HepG2 (cell line): ENCODE data around the gene ACSBG1. TPM values are rescaled to one million over a fixed set of nuclear protein-coding genes. Genes with fewer than 3 reads are reported as not detected.

Source experiments
- ATAC-seq: fragments of 200-7000 bp; cut with Tn5 transposase; 3 replicates; pipeline ENCODE4 v1.9.1; 2020; ENCODE audit warnings: mild to moderate bottlenecking, moderate library complexity
- BruUV-seq: library from RNA; stranded (reverse); fragments of 400-500 nt; replicated peaks from 2 replicates; lab custom pipeline; 2021; lab: Mats Ljungman, UMichigan
- CTCF ChIA-PET: fragments of 300-600 bp; formaldehyde crosslinking; extraction: SDS; loops from one replicate; lab custom pipeline; 2021; ENCODE audit warnings: low total read pairs, inconsistent platforms, low intra/inter-chr PET ratio; lab: Yijun Ruan, JAX
- POLR2A ChIA-PET: fragments of 350-600 bp; sonication (Branson Sonifier 250); formaldehyde crosslinking; loops from one replicate; lab custom pipeline; 2020; ENCODE audit warnings: antibody characterized with exemption, inconsistent platforms; lab: Yijun Ruan, JAX
- DNase-seq: peaks from one replicate; pipeline ENCODE4 v3.0.0-alpha.2; 2015; ENCODE audit warnings: low spot score
- FAIRE-seq: peaks from 3 replicates; lab custom pipeline; 2011; peaks lifted over from hg19 to GRCh38; lab: Jason Lieb, UNC
- H2AFZ ChIP-seq: one replicate; pipeline ENCODE4 v1.6.1; 2011; ENCODE audit warnings: low read length, inconsistent platforms
- H3K27ac ChIP-seq: fragments of 300-600 bp; 3 replicates; pipeline ENCODE4 v1.8.0; 2011; ENCODE audit warnings: mixed run types, mild to moderate bottlenecking, mixed read lengths, low read length, inconsistent platforms; ENCODE audit not compliant: insufficient read depth; ENCODE audit errors: extremely low read length
- H3K27me3 ChIP-seq, 2 experiments: fragments of 200-600 bp in 1 of 2; 2 replicates in 1 of 2; 3 replicates in 1 of 2; pipeline versions ENCODE4 v1.6.0 to v1.8.0; 2011; ENCODE audit warnings: low read length in 2 of 2, mild to moderate bottlenecking in 2 of 2, moderate library complexity in 2 of 2, inconsistent platforms in 1 of 2; ENCODE audit not compliant: insufficient read depth in 2 of 2, control insufficient read depth in 1 of 2
- H3K36me3 ChIP-seq, 2 experiments: fragments of 200-600 bp in 1 of 2; replicated peaks in 1 of 2; 2 replicates in 1 of 2; 3 replicates in 1 of 2; pipeline versions ENCODE4 v1.5.1 to v1.8.0; 2011; ENCODE audit warnings: low read length in 2 of 2, inconsistent platforms in 1 of 2; ENCODE audit not compliant: insufficient read depth in 2 of 2, control insufficient read depth in 1 of 2
- H3K4me1 ChIP-seq: 2 replicates; pipeline ENCODE4 v1.5.1; 2012; ENCODE audit warnings: low read length, inconsistent platforms; ENCODE audit not compliant: insufficient read depth
- H3K4me2 ChIP-seq: 2 replicates; pipeline ENCODE4 v1.6.0; 2011; ENCODE audit warnings: low read depth, low read length, inconsistent platforms
- H3K4me3 ChIP-seq, 3 experiments: fragments of 200-600 bp in 1 of 3; sonication (generic), shearing (Covaris generic) in 1 of 3; replicated peaks in 1 of 3; 2 replicates each; pipeline ENCODE4 v1.5.1; 2011 to 2016; ENCODE audit warnings: low read length in 3 of 3, inconsistent platforms in 2 of 3, low read depth in 2 of 3, mild to moderate bottlenecking in 2 of 3, control low read depth in 1 of 3, mixed read lengths in 1 of 3; ENCODE audit not compliant: insufficient read depth in 1 of 3
- H3K79me2 ChIP-seq: one replicate; pipeline ENCODE4 v1.6.1; 2011; ENCODE audit warnings: low read length, inconsistent platforms; ENCODE audit not compliant: insufficient read depth
- H3K9ac ChIP-seq: 2 replicates; pipeline ENCODE4 v1.6.0; 2011; ENCODE audit warnings: mild to moderate bottlenecking, low read depth, low read length, inconsistent platforms; ENCODE audit not compliant: insufficient read depth
- H3K9me3 ChIP-seq: 2 replicates; pipeline ENCODE4 v1.5.1; 2012; ENCODE audit warnings: mild to moderate bottlenecking, low read length
- H4K20me1 ChIP-seq: 2 replicates; pipeline ENCODE4 v1.6.0; 2011; ENCODE audit warnings: inconsistent platforms, mild to moderate bottlenecking, low read length, moderate library complexity; ENCODE audit not compliant: insufficient read depth
- FOXC1 ChIP-seq: sonication (generic); formaldehyde crosslinking; IDR thresholded peaks from 2 replicates; pipeline ENCODE4 v1.8.0; 2022; ENCODE audit warnings: mild to moderate bottlenecking, missing genetic modification reagents, borderline replicate concordance
- KLF13 ChIP-seq: sonication (generic); formaldehyde crosslinking; IDR thresholded peaks from 2 replicates; pipeline ENCODE4 v1.4.0; 2020; ENCODE audit warnings: mild to moderate bottlenecking, missing genetic modification reagents
- NR3C1 ChIP-seq: sonication (generic); formaldehyde crosslinking; IDR thresholded peaks from 2 replicates; pipeline ENCODE4 v1.4.0; 2020; ENCODE audit warnings: missing genetic modification reagents
- SP1 ChIP-seq, 2 experiments: fragments of 450-650 bp in 1 of 2; sonication (generic) in 1 of 2; formaldehyde crosslinking in 1 of 2; IDR thresholded peaks; 2 replicates each; pipeline versions ENCODE4 v1.4.0 to v1.6.1; 2016 to 2020; ENCODE audit warnings: missing genetic modification reagents in 1 of 2
- SPEN ChIP-seq: sonication (generic); formaldehyde crosslinking; IDR thresholded peaks from 2 replicates; pipeline ENCODE4 v1.5.1; 2020; ENCODE audit warnings: low read depth, mild to moderate bottlenecking, missing genetic modification reagents
- SRSF4 ChIP-seq: fragments of 200-400 bp; formaldehyde crosslinking; IDR thresholded peaks from one replicate; pipeline ENCODE4 v1.6.1; 2018; ENCODE audit warnings: mild to moderate bottlenecking, low read depth, low read length, moderate library complexity; ENCODE audit not compliant: poor library complexity, severe bottlenecking
- TOE1 ChIP-seq: sonication (generic); formaldehyde crosslinking; IDR thresholded peaks from 2 replicates; pipeline ENCODE4 v1.4.0; 2020; ENCODE audit warnings: mild to moderate bottlenecking, missing genetic modification reagents
- U2AF1 ChIP-seq: fragments of 200-400 bp; formaldehyde crosslinking; optimal IDR thresholded peaks from 2 replicates; pipeline ENCODE3; 2017; ENCODE audit warnings: mild to moderate bottlenecking, low read depth, low read length
- WIZ ChIP-seq: sonication (generic); formaldehyde crosslinking; IDR thresholded peaks from 2 replicates; pipeline ENCODE4 v1.5.1; 2020; ENCODE audit warnings: mild to moderate bottlenecking, missing genetic modification reagents
- ZBTB26 ChIP-seq: IDR thresholded peaks from 2 replicates; pipeline ENCODE4 v1.6.1; 2016; ENCODE audit warnings: missing compliant biosample characterization, missing genetic modification reagents, borderline replicate concordance
- ZNF264 ChIP-seq: sonication (generic); formaldehyde crosslinking; IDR thresholded peaks from 2 replicates; pipeline ENCODE4 v1.4.0; 2020; ENCODE audit warnings: missing genetic modification reagents
- ZNF747 ChIP-seq: sonication (generic); formaldehyde crosslinking; IDR thresholded peaks from 2 replicates; pipeline ENCODE4 v1.8.1; 2023; ENCODE audit warnings: missing genetic modification reagents, mild to moderate bottlenecking, borderline replicate concordance
- ZNF75D ChIP-seq: sonication (generic); formaldehyde crosslinking; IDR thresholded peaks from 2 replicates; pipeline ENCODE4 v1.8.1; 2023; ENCODE audit warnings: missing genetic modification reagents, mild to moderate bottlenecking, borderline replicate concordance
- ZSCAN9 ChIP-seq: IDR thresholded peaks from 2 replicates; pipeline ENCODE4 v1.6.1; 2016; ENCODE audit warnings: borderline replicate concordance
- WGBS: methylation state at CpG from one replicate; pipeline ENCODE4 v1.1.6; 2017; ENCODE audit warnings: low lambda C conversion rate; 5-methylcytosine and 5-hydroxymethylcytosine counted together
- in situ Hi-C: cut with HindIII; loops from 2 replicates; pipeline ENCODE4 v1.10.0; 2017; ENCODE audit warnings: low pct_unique_long_range_greater_than_20kb; ENCODE audit not compliant: extremely low pct_ligation_motif_present
- intact Hi-C: fragments of 100-400 bp; cut with micrococcal nuclease; formaldehyde crosslinking; loops from one replicate; pipeline ENCODE4 v1.10.0; 2022; ENCODE audit not compliant: unreplicated experiment
- polyA plus RNA-seq, 8 experiments: library from polyadenylated mRNA; depleted of rRNA in 3 of 8; stranded (reverse) in 7 of 8; unstranded in 1 of 8; fragments of >200 nt; fragmentation: Illumina TruSeq in 4 of 8; extraction: Trizol in 4 of 8; gene quantifications; 2 replicates each; pipeline versions ENCODE4 v1.2.1 to v1.2.3, GENCODE V29; 2011 to 2016; ENCODE audit warnings: low read depth in 4 of 8, missing spikeins in 1 of 8, mixed read lengths in 1 of 8; ENCODE audit not compliant: insufficient read depth in 1 of 8
- total RNA-seq, 5 experiments: library from RNA; depleted of rRNA; stranded (reverse); fragments of >200 nt; fragmentation: Illumina TruSeq; extraction: Trizol; gene quantifications; 2 replicates each; pipeline ENCODE4 v1.2.3, GENCODE V29; 2016; ENCODE audit warnings: low read depth in 1 of 5

ACSBG1 gene
- total and polyA plus RNA-seq, 2 of the 13 experiments (the other 11 are each of a cell fraction or from before 2014, with no cell fraction given), result 0.35 to 0.81 TPM

GRCh38 chr15:78266806-78267205, 32.4 kb upstream of the ACSBG1 start:
- H3K4me1 ChIP-seq, result no peaks in the 10 kb centered on the region
- TF ChIP-seq U2AF1 (no peak), WIZ (CRISPR knock-in tag) (no peak), FOXC1 (CRISPR knock-in tag) (no peak), KLF13 (CRISPR knock-in tag) (no peak), SPEN (CRISPR knock-in tag) (no peak), ZNF75D (no peak), SRSF4 (no peak), ZSCAN9 (CRISPR knock-in tag) (no peak), SP1 (IDR thresholded peaks at IDR 0.05) (no peak), SP1 (CRISPR knock-in tag; IDR thresholded peaks at IDR 0.05) (no peak), ZNF264 (CRISPR knock-in tag) (no peak), NR3C1 (CRISPR knock-in tag) (no peak), ZBTB26 (CRISPR knock-in tag) (no peak), TOE1 (CRISPR knock-in tag) (no peak), ZNF747 (CRISPR knock-in tag) (no peak)
- H3K36me3 ChIP-seq, result no peaks in the 10 kb centered on the region
- no peak overlapping the region for H3K9ac ChIP-seq
- intact Hi-C loops, result no loop called here
- H3K27me3 ChIP-seq, result peaks cover 0 to 23% of the 10 kb centered on the region in 2 experiments; a peak in 2 of 5 replicates
- no TSS peak for BruUV-seq
- no peak overlapping the region for H3K4me2 ChIP-seq
- CTCF ChIA-PET, result no interaction called here
- no peaks in the 10 kb centered on the region for H3K9me3 ChIP-seq
- H2AFZ ChIP-seq, result no peak overlapping the region
- ATAC-seq, result no peak
- 23% methylated on average over 2 of the region's 2 CpGs for WGBS
- H3K79me2 ChIP-seq, result no peaks in the 10 kb centered on the region
- no peak for FAIRE-seq
- no peak overlapping the region for H3K27ac ChIP-seq
- in situ Hi-C loops, result no loop called here
- POLR2A ChIA-PET, result no interaction called here
- H3K4me3 ChIP-seq, result no peak overlapping the region
- no peaks in the 10 kb centered on the region for H4K20me1 ChIP-seq
- no peak for DNase-seq
